DMS 273 (cell line): ENCODE results near the gene NQO2.
A peak's percentile ranks its signal among the peaks of the same experiment; 100 is the strongest.
"Not testable (repeated sequence)": the region's sequence is repeated elsewhere in the genome, so short reads cannot be mapped to it uniquely, and the experiment has no call there.

Source experiments
- DNase-seq: peaks from one replicate; lab custom pipeline; 2025; ENCODE audit not compliant: unreplicated experiment; lab: John Stamatoyannopoulos, UW

Gene NQO2

GRCh38 chr6:2969549-2969948 is 30.1 kb upstream of the NQO2 start:
- no peak for DNase-seq

- peak; percentile 27 for DNase-seq
Measured at GRCh38 chr6:2970034-2970685, 29.5 kb upstream of the NQO2 start.

GRCh38 chr6:2970753-2971419 is 28.8 kb upstream of the NQO2 start:
- DNase-seq, result peak; percentile 70

- DNase-seq, result peak; percentile 78
Measured at GRCh38 chr6:2971420-2972218, 28.1 kb upstream of the NQO2 start, which contains the start of gene SERPINB6. Gene SERPINB6, minus strand, starts transcription at chr6:2971567. Its CDS starts 12,235 bp downstream, at chr6:2959332.

GRCh38 chr6:2972219-2972487 is 27.5 kb upstream of the NQO2 start:
- not testable (repeated sequence) for DNase-seq

GRCh38 chr6:2972685-2973084 is 27.0 kb upstream of the NQO2 start:
- DNase-seq, result not testable (repeated sequence)

GRCh38 chr6:2973180-2973579 is 26.5 kb upstream of the NQO2 start:
- not testable (repeated sequence) for DNase-seq

DNA sequence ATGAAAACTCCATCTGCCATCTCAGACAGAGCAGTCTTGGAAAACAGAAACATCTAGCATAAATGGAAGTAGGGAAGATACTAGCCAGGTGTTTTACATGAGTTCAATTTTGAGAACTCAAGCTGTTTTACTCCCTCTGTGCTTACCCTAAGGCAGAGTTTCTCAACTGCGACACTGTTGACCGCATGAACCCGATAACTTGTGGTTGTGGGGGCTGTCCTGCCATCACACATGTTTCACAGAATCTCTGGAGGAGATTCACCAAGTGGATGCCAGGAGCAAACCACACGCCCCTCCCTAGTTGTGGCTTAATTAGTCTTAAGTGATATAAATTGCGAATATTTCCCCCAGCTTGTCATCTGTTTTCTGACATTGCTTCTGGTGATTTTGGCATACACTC is 26.0 kb upstream of the NQO2 start:
- no peak for DNase-seq

- no peak for DNase-seq
Measured at GRCh38 chr6:2976060-2976459, 23.6 kb upstream of the NQO2 start.

DNA sequence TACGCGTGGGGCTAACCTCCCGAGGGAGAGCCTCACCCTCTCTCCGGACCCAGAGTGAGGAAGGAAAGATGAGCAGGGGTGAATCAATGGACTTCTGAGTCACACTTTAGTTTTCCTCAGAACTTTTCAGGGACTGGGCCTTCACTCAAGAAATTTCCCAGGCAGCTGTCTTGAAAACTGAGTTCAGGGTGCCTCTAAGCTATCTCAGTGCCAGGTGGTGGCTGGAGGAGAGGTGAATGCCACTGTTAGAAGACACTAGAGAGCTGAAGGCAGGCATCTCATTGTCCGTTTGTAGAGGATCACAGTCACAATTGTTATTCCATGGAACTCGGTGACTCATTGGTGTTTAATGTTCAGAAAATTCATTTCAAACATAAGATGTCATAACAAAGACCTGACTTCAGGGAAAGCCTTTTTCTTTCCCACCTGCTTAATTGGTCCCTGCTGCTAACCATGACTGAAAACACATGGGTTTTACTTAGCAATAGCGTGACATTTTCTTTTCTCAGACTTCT is 23.1 kb upstream of the NQO2 start:
- DNase-seq, result no peak

DNA sequence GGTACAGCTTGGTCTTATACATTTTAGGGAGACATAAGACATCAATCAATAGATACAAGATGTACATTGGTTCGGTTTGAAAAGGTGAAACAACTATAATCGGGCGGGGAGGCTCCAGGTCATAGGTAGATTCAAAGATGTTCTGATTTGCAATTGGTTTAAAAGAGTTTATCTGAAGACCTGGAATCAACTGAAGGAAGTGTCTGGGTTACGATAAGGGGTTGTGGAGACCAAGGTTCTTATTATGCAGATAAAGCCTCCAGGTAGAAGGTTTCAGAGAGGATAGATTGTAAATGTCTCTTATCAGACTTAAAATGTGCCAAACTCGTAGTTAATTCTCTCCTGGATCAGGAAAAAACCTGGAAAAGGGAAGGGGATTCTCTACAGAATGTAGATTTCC is 22.4 kb upstream of the NQO2 start:
- DNase-seq, result no peak

GRCh38 chr6:2977799-2978590 is 21.7 kb upstream of the NQO2 start:
- no peak for DNase-seq

- no peak for DNase-seq
Measured at GRCh38 chr6:2978923-2979322, 20.8 kb upstream of the NQO2 start.

DNA sequence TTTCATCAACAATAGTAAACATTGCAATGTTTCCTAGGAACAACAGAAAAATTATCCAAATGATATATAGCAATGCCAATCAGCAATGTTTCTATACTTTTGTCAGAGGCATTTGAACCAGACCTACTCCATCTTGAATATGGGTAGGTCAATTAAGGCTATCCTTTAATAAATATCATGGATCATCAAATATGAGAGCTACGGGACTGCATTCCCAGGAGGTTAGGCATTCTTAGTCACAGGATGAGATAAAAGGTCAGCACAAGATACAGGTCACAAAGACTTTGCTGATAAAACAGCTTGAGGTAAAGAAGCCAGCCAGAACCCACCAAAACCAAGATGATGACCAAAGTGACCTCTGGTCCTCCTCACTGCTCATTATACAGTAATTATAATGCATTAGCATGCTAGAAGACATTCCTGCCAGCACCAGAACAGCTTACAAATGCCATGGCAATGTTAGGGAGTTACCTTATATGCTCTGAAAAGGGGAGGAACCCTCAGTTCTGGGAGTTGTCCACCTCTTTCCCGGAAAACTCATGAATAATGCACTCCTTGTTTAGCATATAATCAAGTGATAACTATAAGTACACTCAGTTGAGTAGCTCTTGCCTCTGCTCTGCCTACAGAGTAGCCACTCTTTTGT is 19.8 kb upstream of the NQO2 start:
- peak; percentile 20 for DNase-seq

DNA sequence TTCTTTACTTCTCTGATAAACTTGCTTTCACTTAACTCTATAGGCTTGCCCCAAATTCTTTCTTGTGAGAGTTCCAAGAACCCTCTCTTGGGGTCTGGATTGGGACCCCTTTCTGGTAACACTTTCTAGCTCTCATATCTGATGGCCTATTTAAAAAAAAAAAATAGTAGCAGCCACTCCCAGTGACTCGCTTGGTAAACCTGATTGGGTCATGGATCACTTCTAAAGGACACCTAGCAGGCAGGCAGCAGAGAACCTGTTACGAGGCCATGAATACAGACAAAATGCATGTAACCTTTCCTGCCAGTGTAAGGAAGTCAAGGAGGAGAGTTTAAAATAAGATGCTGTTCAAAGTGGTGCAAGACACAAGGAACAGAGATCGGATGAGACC is 19.2 kb upstream of the NQO2 start:
- no peak for DNase-seq

- no peak for DNase-seq
Measured at GRCh38 chr6:2982426-2983117, 17.1 kb upstream of the NQO2 start.

DNA sequence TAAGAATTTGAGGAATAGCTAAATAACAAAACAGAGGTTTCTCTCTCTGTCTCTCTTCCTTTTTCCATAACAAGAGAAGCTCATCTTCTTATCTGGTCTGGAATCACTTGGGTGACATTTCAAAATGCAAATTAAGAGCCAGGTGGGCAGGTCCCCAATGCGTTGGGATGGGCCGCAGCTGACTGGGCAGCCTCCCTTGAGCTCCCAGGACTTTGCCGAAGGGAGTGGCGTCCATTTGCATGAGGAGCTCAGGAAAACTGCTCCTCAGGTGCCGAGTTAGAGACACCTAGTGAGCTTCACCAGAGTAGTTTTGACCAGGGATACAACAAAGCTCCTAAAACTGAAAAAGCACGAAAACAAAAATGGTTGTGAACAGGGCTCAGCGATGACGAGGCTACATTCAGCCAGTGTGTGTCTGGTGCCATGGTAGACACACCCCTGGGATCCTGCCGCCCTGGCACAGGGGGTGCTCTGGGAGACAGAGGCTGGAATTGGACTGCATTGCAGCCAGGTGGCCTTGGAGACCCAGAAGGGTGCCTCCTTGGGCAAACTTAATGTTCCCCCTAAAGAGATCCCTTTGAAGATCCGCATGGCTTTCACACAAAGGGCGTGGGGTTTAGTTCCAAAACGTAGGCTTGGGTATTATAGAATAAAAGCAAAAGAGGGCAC is 14.8 kb upstream of the NQO2 start:
- DNase-seq, result no peak

- peak; percentile 21 for DNase-seq
Measured at GRCh38 chr6:2986722-2987221, 12.9 kb upstream of the NQO2 start.

GRCh38 chr6:2988094-2988425 is 11.6 kb upstream of the NQO2 start:
- DNase-seq, result peak; percentile 40
